Amniotic stem cell (primary cell): Measurements from ENCODE around the gene AFG1L.
A peak's percentile ranks its signal among the peaks of the same experiment; 100 is the strongest.
"Not testable (repeated sequence)": the region's sequence is repeated elsewhere in the genome, so short reads cannot be mapped to it uniquely, and the experiment has no call there.

Experiments used
- DNase-seq: peaks from one replicate; lab custom pipeline; 2025; lab: John Stamatoyannopoulos, UW

Gene AFG1L

DNA sequence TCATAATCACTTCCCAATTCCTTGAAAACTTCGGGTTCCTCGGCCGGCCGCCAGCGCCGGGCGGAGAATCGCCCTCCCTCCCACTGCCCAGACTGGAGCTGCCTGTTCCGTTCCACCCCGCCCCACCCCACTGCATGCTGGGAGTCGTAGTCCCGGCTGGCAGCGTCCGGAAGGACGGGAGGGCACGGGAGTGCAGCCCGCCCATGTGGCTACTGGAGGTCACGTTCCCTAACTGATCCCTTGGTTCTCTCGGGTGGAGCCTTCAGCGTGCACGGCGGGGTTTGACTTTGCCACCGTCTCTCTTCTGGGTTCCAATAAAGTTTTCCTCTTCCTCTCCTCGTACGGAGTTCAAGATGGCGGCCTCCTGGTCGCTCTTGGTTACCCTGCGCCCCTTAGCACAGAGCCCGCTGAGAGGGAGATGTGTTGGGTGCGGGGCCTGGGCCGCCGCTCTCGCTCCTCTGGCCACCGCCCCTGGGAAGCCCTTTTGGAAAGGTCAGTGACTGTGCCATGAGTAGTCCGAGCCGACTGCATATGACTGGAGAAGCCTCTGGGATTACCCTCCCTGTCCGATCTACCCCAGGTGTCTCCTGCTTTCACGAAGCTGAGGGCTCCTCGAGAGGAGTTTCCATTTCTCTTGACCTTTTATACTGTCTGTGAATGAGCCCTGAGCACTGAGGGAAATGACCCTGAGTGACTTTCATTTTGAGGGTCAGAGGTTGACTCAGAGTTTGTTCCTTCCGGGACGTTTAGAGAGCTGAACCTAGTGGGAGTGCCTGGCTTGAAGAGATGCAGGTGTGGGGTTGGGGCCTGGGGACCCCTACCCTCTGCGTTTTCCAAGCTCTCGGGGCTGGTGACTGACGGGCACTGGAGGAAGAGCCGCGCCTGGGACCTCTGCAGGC, at the start of gene AFG1L:
Gene AFG1L, plus strand, starts transcription at position 328 of the 899 bp plus-strand sequence. Its CDS starts 26 bp downstream, at position 354.
- peak; percentile 72 for DNase-seq

DNA sequence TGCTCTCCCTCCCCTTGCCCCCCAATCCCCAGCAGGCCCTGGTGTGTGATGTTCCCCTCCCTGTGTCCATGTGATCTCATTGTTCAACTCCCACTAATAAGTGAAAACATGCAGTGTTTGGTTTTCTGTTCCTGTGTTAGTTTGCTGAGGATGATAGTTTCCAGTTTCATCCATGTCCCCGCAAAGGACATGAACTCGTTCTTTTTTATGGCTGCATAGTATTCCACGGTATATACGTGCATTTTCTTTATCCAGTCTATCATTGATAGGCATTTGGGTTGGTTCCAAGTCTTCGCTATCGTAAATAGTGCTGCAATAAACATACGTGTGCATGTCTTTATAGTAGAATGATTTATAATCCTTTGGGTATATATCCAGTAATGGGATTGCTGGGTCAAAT, 49.8 kb upstream of the AFG1L start:
- not testable (repeated sequence) for DNase-seq

DNA sequence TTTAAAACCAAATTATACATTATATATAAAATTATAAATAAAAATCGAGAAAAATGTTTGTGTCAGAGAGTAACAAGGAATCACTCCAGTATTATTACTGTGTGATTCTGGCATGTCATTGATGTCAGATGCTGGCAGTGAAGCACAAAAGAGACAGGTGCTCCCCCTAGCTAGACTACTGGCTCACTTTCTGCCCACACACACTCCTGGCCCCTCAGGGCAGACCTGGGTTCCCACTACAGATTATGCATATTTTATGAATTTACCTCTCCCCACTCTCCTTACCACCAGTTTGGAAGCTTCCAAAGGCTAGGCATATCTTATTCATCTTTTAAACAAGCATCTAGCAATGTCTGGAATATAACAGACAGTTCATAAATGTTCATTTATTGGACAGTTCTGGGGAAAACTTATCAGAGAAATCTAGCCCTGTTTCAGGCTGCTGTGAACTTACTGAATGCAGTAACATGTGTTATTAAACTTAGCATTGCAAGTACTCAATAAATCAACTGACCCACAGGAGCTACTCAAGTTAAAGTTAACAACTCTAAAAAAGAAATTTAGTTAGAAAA, 46.8 kb upstream of the AFG1L start:
- no peak for DNase-seq

DNA sequence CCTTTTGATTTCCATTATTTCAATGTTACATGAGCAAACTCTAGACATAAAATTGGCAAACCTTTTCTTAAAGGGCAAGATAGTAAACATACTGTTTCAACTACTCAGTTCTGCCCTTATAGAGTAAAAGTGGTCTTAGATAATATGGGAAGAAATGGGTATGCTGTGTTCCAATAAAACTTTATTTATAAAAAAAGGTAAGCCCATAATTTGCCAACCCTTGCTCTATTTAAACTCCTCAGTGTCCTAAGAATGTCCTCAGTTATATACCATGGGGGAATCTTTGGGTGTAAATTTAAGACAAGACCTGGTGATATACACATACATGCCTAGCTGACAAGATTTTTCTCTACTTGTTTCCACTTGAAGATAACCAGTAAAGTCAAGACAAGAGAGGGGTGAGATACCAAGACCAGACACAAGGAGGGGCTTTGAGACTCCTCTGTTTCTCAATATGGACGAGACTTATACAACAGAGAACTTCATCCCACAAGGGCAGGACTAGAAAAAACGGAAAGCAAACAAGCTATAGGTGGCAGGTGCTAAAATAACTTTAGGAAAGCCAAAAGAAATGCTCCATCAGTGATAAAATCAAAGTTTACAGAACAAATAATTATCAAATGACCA, 44.5 kb upstream of the AFG1L start:
- no peak for DNase-seq

DNA sequence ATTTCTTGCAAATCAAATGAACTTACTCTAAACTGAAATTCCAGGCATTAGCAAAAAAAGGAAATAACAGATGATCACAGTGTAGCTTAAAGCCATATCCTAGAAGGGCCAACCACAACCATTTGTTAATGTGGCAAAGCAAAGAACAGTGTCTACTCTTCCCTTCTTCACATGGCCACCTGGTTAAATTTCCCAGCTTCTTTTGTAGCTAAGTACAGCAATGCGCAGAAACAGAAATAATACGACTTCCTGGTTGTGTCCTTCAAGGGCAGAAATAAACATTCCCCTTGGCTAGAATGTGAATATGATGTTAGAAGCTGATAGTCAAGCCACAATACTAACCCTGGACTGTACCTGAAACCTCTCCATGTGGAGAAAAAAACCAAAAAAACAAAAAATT, 43.6 kb upstream of the AFG1L start:
- DNase-seq: no peak

DNA sequence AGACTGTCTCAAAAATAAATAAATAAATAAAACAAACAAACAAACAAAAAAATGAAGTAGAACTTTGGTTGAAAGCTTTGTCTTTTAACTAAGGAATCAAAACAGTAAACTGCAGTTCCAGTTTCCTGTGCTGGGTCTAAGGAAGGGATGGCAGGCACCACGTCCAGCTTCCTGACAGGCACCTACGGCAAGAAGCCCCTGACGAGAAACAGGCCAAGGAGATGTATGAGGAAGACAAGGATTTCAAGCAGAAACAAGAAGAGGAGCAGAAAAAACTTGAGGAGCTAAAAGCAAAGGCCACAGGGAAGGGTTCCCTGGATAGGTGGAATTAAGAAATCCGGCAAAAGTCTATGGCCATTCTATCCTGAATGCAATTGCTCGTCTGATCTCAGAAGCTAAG, 42.8 kb upstream of the AFG1L start:
- no peak for DNase-seq

DNA sequence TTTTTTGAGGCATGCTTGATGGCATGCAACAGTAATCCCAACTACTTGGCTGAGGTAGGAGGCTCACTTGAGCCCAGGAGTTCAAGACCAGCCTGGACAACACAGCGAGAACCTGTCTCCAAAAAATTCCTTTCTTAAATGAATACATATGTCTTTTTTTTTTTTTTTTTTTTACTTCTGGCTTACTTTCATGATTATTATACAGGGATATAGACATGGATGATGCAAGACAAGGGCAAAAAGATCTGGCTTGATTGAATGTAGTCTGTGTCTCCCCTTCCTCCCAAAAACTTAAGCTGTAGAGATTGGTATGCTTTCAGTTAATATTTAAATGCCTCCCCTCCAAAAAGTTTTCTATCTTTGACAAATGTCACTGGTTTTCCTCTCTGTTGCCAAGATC, 41.6 kb upstream of the AFG1L start:
- no peak for DNase-seq

DNA sequence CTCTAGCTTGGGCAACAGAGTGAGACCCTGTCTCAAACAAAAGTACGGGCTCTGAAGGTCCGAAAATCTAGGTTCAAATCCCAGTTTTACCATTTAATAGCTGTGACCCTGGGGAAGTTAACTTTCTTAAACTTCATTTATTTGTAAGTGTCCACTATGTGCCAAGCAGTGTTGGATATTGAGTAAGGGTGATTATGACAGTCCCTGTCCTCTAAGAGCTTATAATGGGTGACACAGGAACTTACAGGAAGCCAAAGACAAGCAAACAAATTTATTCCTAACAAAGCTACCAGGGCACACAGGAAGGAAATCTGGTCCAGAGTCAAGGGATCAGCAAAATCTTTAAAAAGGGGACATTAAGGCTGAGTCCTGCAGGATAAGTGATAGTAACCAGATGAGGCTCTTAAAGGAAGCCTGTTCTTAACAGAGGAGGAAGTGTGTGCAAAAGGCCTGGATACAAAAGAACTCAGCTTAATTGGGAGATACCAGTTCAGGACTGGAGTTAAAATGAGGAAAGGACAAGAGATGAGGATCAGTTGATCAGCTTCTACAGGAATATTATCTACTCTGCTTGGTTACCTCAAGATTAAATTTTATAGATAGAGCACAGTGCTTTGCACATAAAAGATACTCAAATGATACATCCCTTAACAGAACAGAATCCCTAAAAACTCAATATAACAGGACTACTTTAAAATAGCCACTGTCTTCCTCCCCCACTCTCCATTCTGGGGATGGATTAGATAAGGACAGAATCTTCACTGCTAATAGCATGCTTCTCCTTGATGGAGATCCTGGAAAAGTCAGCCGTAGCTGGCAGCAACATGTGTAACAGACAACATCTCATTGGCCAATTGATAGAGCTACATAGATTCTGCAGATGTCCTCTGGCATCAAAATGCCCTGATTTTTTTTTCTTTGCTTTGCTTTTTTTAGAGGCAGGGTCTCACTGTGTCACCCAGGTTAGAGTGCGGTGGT, 40.1 kb upstream of the AFG1L start:
- no peak for DNase-seq

DNA sequence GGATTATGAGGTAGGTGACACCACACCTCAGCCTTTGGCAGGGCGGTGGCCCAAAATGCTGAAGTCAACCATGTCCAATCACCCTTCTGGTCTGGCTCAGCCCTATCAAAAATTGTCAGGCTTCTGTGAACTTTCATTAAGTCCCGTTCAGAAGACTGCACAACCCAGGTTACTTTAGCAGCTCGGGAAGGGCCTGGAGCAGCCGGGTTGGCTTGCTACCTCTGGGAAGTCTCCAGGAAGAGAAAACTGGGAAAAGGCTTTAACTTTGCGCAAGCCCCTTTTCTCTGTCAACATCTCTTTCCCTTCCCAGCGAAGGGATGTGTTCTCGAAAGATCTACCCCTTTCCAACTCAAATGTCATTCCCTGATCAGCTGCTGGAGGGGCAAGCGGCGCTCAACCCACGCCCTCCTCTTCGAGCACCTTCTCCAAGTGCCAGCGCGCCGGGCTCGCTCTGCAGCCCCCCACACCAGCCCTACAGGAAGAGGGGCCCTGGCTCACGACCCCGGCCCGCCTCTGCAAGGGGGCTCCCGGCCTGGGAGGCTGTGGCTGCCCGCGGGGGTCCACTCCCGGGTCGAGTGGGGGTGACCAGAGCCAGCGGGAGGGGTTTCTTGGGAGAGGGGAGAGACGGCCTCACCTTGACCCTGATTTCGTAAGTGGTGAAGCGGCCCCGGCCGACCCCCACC, 34.6 kb upstream of the AFG1L start:
- no peak for DNase-seq

DNA sequence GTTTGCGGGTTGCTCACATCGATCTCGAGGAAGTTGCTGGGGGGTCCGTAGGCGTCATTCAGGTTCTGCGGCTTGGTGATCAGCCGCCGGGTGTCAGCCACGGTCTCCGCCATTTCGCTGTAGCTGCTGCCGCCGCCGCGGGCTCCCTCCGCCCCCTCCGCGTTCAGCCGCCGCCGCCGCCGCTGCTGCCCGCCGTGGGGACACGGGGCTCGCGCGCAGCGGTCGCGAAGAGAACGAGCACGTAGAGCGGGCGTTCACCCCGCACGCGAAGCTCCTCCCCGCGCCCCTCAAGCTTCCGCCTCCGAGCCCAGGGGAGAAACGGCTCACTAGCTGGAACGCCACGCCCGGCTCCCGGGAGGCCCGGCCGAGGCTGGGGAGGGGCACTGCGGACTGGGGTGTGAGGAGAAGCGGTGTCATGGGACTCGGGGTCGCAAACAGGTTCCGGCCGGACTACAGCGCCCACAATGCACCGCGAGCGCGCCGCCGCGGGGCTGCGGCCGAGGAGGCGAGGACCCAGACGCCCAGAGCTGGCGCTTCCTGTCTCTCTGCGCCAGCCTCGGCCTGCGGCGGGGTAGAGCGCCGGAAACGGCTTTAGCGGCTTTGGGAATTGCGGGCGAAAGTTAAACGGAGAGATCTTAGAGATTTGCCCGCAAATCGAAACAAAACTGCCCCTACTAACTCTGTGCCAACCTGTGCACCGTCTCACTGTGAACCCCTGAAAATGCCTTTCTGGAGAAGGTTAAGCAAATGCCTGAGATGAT, 33.9 kb upstream of the AFG1L start, which contains the start of gene SNX3:
Gene SNX3, minus strand, starts transcription at position 232 of the 761 bp plus-strand sequence. Its CDS starts 119 bp downstream, at position 113.
- DNase-seq: peak; percentile 85

DNA sequence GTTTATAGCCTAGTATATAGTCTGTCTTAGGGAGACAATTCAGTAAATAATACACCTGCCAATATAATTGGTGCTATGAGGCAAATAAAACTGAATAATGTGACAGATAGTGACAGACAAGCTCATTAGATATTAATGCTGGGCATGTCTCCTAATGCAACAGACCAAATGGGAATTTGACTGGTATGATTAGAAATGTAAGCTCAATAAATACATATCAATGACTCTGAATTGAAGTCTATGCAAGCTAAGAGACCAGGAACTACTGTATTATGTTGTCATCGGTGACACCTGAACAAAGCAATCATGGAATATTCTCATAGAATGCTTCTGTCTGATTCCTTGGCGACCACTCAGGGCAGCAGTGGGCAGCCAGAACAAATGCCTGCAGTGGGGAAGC, 31.5 kb upstream of the AFG1L start:
- DNase-seq: no peak

DNA sequence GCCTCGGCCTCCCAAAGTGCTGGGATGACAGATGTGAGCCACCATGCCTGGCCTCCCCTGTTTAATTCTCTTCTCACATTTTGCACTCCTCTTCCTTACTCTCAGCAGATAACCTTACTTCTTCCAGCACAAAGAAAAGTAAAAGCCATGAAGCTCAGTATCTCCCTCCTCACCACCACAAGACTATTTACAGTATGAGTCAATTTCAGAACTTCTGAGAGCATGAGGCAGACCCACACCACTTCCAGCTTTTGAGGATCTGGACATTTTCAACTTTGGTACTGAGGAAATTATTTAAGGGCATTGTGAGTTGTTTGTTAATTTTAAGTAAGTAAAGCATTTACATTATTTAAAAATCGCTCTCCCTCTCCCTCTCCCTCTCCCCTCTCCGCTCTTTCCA, 26.0 kb upstream of the AFG1L start:
- no peak for DNase-seq

DNA sequence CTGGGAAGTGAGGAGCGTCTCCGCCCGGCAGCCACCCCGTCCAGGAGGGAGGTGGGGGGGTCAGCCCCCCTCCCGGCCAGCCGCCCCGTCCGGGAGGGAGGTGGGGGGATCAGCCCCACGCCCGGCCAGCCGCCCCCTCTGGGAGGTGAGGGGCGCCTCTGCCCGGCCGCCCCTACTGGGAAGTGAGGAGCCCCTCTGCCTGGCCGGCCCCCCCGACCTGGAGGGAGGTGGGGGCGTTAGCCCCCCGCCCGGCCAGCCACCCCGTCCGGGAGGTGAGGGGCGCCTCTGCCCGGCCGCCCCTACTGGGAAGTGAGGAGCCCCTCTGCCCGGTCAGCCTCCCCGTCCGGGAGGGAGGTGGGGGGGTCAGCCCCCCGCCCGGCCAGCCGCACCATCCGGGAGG, 24.9 kb upstream of the AFG1L start:
- DNase-seq: not testable (repeated sequence)

DNA sequence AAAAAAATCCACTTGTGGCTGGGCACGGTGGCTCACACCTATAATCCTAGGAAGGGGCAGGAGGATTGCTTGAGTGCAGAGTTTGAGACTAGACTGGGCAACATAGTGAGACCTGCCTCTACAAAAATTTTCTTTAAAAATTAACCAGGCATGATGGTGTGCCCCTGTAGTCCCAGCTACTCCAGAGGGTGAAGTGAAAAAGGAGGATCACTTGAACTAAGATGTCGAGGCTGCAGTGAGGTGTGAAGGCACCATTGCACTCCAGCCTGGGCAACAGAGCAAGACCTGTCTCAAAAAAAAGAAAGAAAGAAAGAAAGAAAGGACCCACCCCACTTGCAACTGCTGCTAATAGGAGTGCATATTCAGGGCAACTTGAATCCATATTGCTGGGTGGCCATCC, 20.3 kb upstream of the AFG1L start:
- DNase-seq: no peak

DNA sequence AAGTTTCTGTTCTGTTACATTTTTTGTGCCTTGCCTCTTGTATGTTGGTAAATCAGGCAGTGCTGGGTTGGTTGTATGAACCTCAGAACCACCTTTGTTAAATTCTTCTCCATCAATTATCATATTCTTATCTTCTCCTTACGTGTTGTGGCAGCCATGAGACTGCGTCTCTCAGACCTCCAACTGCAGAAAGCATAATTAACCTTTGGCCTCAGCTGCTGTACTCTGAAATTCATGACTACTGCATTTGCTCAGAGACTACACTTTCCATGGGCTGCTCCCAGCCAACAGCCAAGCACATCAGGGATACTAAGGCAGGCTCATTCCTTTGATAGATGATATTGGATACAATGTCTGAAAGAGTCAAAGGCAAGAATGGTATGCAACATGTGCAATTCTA, 18.9 kb upstream of the AFG1L start:
- no peak for DNase-seq

DNA sequence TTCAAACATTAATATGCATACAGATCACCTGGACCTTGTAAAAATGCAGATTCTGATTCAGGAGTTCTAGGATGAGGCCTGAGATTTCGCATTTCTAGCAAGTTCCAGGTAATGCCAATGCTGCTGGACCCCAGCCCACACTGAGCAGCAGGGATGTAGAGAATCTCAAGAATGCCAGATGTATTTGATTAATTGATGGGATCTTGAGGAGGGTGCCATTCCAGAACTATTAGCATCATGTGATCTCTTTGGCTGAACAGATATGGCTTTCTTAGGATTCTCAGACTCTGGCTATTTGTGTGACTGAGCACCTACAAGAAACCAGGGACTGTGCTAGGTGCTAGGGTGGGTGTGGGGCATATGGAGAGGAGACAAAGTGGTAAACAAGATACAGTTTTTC, 17.6 kb upstream of the AFG1L start:
- DNase-seq: no peak

DNA sequence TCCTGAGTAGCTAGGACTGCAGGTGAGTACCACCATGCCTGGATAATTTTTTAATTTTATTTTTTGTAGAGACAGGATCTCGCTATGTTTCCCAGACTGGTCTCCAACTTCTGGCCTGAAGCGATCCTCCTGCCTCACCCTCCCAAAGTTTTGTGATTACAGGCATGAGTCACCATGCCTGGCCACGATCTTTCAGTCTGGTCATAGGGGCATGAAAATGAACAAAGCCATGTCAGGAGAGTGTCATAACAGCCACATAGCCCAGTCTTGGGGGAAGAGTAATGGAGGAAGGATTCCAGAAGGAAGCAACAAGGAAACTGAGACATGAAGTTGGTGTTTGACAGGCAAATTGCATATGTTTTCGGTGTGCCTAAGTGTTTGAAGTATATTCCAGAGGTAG, 17.0 kb upstream of the AFG1L start:
- no peak for DNase-seq

DNA sequence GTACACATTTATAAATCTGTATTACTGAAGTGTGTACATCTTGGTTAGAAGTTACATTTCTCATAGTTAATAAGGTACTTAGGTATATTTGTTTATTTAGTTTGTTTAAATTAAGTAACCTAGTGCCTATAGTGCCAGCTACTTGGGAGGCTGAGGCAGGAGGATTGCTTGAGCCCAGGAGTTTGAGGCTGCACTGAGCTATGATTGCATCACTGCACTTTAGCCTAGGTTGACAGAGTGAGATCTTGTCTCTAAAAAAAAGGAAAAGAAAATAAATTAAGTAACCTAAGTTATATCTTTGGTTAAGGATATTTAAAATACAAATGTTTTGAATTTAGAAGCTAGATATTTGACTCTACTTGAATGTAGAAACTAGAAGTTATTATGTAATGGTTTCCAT, 9.5 kb upstream of the AFG1L start:
- DNase-seq: no peak

DNA sequence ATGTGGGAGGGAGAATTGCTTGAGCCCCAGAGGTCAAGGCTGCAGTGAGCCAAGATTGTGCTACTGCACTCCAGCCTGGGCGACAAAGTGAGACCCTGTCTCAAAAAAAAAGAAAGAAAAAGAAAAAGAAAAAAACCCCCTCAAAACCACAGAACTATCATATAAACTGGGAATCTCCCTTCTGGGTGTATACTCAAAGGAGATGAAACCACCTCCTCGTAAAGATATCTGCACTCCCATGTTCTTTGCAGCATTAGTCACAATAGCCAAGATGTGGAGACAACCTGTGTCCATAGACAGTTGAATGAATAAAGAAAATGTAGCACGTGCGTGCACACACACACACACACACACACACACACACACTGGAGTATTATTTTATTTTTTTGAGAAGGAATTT, 8.5 kb upstream of the AFG1L start:
- DNase-seq: no peak

DNA sequence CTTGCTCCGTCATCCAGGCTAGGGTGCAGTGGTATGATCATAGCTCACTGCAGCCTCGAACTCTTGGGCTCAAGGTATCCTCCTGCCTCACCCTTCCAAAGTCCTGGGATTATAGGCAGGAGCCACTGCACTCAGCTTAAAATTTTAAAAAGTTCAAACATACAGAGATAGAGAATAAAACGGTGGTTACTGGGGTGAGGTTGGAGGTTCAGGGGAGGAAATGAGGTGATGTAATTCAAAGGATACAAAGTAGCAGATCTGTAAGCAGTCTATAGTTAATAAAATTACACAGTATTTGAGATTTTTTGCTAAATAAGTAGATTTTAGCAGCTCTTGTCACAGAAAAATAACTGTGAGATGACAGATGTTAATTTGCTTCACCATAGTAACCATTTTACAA, 7.5 kb upstream of the AFG1L start:
- DNase-seq: no peak

DNA sequence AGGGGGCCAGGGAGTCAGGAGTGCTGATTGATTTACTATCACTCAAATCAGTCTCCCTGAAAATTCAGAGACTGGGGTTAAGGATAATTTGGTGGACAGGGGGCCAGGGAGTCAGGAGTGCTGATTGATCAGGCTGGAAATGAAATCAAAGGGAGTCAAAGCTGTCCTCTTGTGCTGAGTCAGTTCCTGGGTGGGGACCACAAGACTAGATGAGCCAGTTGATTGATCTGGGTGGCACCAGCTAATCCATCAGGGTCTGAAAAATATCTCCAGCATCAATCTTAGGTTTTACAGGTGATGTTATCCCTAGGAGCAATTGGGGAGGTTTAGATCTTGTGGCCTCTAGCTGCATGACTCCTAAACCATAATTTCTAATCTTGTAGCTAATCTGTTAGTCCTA, 6.1 kb upstream of the AFG1L start:
- no peak for DNase-seq
